Calu3 (cell line): ENCODE data around the gene KSR2. TPM values are rescaled to one million over a fixed set of nuclear protein-coding genes. Genes with fewer than 3 reads are reported as not detected.

ENCODE experiments used
- BruUV-seq: library from RNA; stranded (reverse); fragments of 400-500 nt; replicated peaks from 2 replicates; lab custom pipeline; 2021; lab: Mats Ljungman, UMichigan
- CTCF ChIA-PET: fragments of 300-600 bp; sonication (Branson Sonifier 250); formaldehyde crosslinking; loops from one replicate; lab custom pipeline; 2022; ENCODE audit warnings: antibody characterized with exemption; lab: Charles Lee
- DNase-seq: peaks from one replicate; pipeline ENCODE4 v3.0.0; 2022
- H3K27ac Mint-ChIP-seq: one replicate; pipeline ENCODE4 v1.8.0; 2022; ENCODE audit warnings: mixed read lengths; ENCODE audit not compliant: unreplicated experiment
- H3K27me3 Mint-ChIP-seq: one replicate; pipeline ENCODE4 v1.8.0; 2022; ENCODE audit warnings: mixed read lengths; ENCODE audit not compliant: unreplicated experiment
- H3K36me3 Mint-ChIP-seq: one replicate; pipeline ENCODE4 v1.8.0; 2022; ENCODE audit warnings: mild to moderate bottlenecking, moderate library complexity, mixed read lengths; ENCODE audit not compliant: insufficient read depth, unreplicated experiment
- H3K4me1 Mint-ChIP-seq: one replicate; pipeline ENCODE4 v1.8.0; 2022; ENCODE audit warnings: mild to moderate bottlenecking, low read depth, mixed read lengths; ENCODE audit not compliant: unreplicated experiment
- H3K4me3 Mint-ChIP-seq: one replicate; pipeline ENCODE4 v1.8.0; 2022; ENCODE audit warnings: mild to moderate bottlenecking, low read depth, moderate library complexity, mixed read lengths; ENCODE audit not compliant: unreplicated experiment
- H3K9me3 Mint-ChIP-seq: one replicate; pipeline ENCODE4 v1.8.0; 2022; ENCODE audit warnings: low read depth, mixed read lengths; ENCODE audit not compliant: unreplicated experiment
- intact Hi-C: fragments of 100-400 bp; cut with micrococcal nuclease; formaldehyde crosslinking; loops from one replicate; pipeline ENCODE4 v1.10.0; 2022; ENCODE audit not compliant: unreplicated experiment
- total RNA-seq: library from RNA; stranded (reverse); gene quantifications from 2 replicates; pipeline ENCODE4 v1.2.3, GENCODE V29; 2022
- TF ChIP-seq, protein P1 (sequence below): fragments of 200-600 bp; IDR thresholded peaks from one replicate; pipeline ENCODE4 v1.8.0; 2022; ENCODE audit warnings: antibody characterized with exemption; ENCODE audit not compliant: unreplicated experiment

The KSR2 gene
- total RNA-seq, 1 experiment from 2014 or later, result 1.9 TPM

DNA sequence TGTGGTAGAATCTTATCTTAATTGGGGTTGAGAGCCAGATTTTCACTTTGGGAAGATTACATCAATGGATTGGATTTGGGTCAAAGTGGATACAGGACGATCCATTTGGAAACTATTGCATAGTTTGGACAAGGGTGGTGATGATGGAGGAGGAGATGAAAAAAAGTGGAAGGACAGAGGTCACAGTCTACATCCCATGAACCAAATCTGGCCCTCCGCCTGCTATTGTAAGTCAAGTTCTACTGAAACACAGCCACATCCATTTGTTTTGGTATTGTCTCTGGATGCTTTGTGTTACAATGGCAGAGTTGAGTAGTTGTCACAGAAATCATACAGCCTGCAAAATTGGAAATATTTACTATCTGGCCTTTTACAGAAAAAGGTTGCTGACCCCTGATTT is 310.6 kb downstream of the KSR2 start:
- TF ChIP-seq, protein P1, sequence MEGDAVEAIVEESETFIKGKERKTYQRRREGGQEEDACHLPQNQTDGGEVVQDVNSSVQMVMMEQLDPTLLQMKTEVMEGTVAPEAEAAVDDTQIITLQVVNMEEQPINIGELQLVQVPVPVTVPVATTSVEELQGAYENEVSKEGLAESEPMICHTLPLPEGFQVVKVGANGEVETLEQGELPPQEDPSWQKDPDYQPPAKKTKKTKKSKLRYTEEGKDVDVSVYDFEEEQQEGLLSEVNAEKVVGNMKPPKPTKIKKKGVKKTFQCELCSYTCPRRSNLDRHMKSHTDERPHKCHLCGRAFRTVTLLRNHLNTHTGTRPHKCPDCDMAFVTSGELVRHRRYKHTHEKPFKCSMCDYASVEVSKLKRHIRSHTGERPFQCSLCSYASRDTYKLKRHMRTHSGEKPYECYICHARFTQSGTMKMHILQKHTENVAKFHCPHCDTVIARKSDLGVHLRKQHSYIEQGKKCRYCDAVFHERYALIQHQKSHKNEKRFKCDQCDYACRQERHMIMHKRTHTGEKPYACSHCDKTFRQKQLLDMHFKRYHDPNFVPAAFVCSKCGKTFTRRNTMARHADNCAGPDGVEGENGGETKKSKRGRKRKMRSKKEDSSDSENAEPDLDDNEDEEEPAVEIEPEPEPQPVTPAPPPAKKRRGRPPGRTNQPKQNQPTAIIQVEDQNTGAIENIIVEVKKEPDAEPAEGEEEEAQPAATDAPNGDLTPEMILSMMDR, result no peak
- intact Hi-C loops, result no loop called here
- DNase-seq, result no peak
- peaks cover 56% of the 10 kb centered on the region for H3K27me3 Mint-ChIP-seq
- CTCF ChIA-PET, result no interaction called here
- BruUV-seq, result no TSS peak
- H3K4me3 Mint-ChIP-seq, result no peak overlapping the region
- no peaks in the 10 kb centered on the region for H3K36me3 Mint-ChIP-seq
- H3K4me1 Mint-ChIP-seq, result no peaks in the 10 kb centered on the region
- no peak overlapping the region for H3K27ac Mint-ChIP-seq
- no peaks in the 10 kb centered on the region for H3K9me3 Mint-ChIP-seq

DNA sequence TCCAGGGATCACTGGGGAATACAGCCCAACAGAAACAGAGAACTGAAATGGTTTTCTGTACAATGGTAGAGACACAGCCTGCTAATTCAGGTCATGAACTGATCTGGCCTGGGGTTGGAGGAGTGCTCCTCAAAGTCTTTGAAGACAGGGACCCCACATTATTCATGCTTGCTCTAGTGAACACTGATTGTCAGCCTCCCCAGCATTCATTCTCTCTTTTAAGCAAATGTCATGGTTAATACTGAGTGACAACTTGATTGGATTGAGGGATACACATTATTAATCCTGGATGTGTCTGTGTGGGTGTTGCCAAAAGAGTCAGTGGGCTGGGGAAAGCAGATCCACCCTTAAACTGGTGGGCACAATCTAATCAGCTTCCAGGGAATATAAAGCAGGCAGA is 319.0 kb downstream of the KSR2 start:
- CTCF ChIA-PET, result no interaction called here
- Mint-ChIP-seq H3K4me1 (no peaks in the 10 kb centered on the region), H3K9me3 (no peaks in the 10 kb centered on the region), H3K4me3 (no peak overlapping the region), H3K27ac (no peak overlapping the region), H3K27me3 (peaks cover 80% of the 10 kb centered on the region), H3K36me3 (no peaks in the 10 kb centered on the region)
- DNase-seq, result no peak
- BruUV-seq, result no TSS peak
- intact Hi-C loops, result no loop called here
- TF ChIP-seq, protein P1, result no peak

DNA sequence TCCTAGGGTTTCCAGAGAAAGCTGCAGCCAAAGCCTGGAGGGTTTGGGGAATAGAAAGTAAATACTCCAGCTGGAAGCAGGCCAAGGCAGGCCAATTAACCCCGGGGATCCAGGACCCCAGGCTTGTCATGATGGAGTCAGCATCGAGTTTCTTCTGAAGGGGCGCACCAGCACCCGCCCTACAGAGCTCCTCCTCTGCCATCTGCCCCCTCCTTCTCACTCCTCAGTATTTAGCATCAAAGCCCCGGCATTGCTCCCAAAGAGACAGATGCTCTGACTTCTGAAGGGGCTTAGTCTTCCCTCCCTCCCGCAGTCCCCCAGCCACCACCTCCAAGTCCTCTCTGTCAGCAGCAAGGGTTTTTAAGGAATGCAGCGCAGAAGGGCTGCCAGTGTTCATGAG is 322.3 kb downstream of the KSR2 start:
- intact Hi-C loops, result no loop called here
- Mint-ChIP-seq H3K36me3 (no peaks in the 10 kb centered on the region), H3K4me1 (no peaks in the 10 kb centered on the region), H3K27ac (no peak overlapping the region), H3K9me3 (no peaks in the 10 kb centered on the region), H3K27me3 (peaks cover 70% of the 10 kb centered on the region), H3K4me3 (no peak overlapping the region)
- BruUV-seq, result no TSS peak
- TF ChIP-seq, protein P1, result no peak
- DNase-seq, result no peak
- CTCF ChIA-PET, result no interaction called here

DNA sequence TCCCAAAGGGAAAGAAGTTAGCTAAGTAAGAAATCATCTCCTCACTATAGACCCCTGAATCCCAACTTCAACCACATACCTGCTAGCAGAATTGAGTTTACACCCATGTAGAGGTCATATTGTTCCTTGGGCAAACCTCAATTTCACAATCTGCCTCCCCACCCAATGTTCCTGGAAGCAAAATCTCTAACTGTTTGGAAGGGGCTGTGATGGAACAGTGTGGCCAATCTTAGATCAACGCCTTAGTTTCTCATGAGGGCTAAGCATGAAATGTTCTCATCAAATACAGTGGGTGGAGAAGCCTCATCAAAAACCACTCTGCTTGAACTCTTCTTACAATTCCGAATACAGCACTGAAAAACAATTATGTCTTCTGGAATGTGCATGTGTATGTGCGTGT is 323.3 kb downstream of the KSR2 start:
- no peaks in the 10 kb centered on the region for H3K4me1 Mint-ChIP-seq
- CTCF ChIA-PET, result no interaction called here
- H3K9me3 Mint-ChIP-seq, result no peaks in the 10 kb centered on the region
- peaks cover 68% of the 10 kb centered on the region for H3K27me3 Mint-ChIP-seq
- H3K27ac Mint-ChIP-seq, result no peak overlapping the region
- intact Hi-C loops, result no loop called here
- TF ChIP-seq, protein P1, result no peak
- H3K4me3 Mint-ChIP-seq, result no peak overlapping the region
- DNase-seq, result no peak
- no TSS peak for BruUV-seq
- H3K36me3 Mint-ChIP-seq, result no peaks in the 10 kb centered on the region

DNA sequence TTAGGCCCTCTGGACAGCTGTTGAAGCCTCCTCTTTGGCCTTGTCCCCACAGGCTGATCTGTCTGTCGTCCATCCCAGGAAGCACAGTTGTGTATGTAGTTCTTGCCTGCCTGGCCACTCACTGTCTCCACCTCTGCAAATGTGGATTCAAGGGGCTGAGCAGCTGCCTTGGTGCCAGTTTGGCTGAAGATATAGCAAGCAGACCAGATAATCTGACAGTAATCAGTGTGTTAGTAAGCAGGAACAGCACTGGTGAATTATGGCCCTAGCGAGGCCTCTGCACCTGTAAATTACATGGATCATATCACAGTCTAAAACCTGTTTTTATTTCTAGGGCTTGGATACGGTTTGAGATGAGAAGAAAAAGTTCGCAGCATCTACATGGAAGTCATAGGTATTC is 324.8 kb downstream of the KSR2 start:
- Mint-ChIP-seq H3K36me3 (no peaks in the 10 kb centered on the region), H3K4me3 (no peak overlapping the region), H3K9me3 (no peaks in the 10 kb centered on the region), H3K27me3 (peaks cover 68% of the 10 kb centered on the region), H3K27ac (no peak overlapping the region), H3K4me1 (no peaks in the 10 kb centered on the region)
- TF ChIP-seq, protein P1, result no peak
- CTCF ChIA-PET, result no interaction called here
- intact Hi-C loops, result no loop called here
- DNase-seq, result no peak
- no TSS peak for BruUV-seq
